GM18526 (cell line): ENCODE measurements around the gene SLC27A5.

Experiments used
- POLR2A ChIP-seq: IDR thresholded peaks from 3 replicates; pipeline ENCODE4 v1.6.1; 2011; ENCODE audit not compliant: insufficient read length; ENCODE audit errors: extremely low read depth

SLC27A5 gene

GRCh38 chr19:58482372-58482771, 29.4 kb downstream of the SLC27A5 start:
- TF ChIP-seq POLR2A, result no peak

- no peak for TF ChIP-seq POLR2A
Measured at GRCh38 chr19:58480831-58481230, 31.0 kb downstream of the SLC27A5 start.

DNA sequence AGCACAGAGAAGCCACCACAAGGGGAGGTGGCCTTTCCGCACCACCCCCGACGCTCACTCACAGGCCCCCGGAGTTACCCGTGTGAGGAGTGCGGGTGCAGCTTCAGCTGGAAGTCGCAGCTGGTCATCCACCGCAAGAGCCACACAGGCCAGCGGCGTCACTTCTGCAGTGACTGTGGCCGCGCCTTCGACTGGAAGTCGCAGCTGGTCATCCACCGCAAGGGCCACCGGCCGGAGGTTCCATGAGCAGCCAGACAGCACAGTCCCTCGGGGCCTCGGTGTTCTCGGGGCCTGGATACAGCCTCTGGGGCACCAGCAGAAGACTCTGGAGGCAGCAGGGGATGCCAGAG, 31.3 kb downstream of the SLC27A5 start:
- TF ChIP-seq POLR2A, result no peak

- no peak for TF ChIP-seq POLR2A
Measured at GRCh38 chr19:58479736-58480480, 31.9 kb downstream of the SLC27A5 start.

GRCh38 chr19:58479303-58479702, 32.5 kb downstream of the SLC27A5 start:
- TF ChIP-seq POLR2A, result no peak

DNA sequence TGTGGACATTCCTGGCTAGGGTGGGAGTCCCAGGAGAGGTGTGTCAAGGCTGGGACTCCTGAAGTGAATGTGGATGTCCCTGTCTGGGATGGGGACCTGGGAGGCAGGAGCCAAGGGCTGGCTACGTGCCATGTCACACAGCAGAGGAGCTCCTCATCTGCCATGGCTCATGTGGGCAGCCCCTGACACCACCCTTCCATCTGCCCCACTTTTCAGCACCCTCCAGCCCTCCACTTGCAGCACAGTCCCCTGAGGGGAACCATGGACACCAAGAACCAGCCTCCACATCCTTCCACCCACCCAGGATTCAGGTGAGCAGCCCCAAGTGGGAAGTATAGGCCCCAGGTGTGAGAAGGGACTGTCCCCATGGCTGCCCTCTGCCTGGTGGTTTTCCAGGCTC, 33.9 kb downstream of the SLC27A5 start:
- TF ChIP-seq POLR2A, result no peak

- TF ChIP-seq POLR2A, result no peak
Measured at GRCh38 chr19:58477130-58477529, 34.7 kb downstream of the SLC27A5 start.

GRCh38 chr19:58476498-58477015, 35.2 kb downstream of the SLC27A5 start:
- TF ChIP-seq POLR2A, result no peak

DNA sequence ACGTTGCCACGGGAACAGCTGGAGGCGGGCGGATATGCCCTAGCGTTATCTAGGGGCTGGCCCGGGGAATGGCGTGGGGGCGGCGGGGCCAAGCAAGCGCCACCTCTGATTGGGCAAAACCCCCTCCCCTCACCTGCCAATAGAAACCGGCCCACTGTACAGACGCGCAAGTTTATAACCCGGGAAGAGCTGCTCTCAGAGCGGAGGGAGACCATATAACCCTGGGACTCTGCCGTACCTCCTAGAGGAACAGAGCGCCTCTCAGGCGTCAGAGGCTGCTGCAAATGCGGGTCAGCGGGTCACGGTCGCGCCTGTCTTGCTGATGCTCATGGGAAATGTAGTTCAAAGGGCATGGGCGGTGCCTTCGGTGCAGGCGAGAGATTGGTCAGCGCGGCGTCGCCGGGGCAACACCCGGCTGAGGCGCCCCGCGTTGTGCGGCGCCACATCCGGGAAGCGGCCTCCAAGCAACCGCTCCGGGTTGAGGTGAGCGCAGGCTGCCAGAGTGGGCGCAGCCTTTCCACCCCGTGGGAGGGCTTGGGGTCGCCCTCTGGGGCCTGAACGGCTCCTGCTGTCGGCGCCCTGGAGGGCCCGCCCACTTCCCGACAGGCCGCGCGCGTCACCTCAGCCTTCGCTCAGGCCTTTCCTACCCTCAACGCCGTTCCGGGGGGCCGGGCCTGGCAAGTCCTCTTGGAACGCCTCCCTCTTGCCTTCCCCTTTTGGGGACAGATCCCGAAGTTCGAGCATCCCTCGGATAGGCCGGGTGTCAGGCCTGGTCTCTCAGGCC, 35.9 kb downstream of the SLC27A5 start, which contains the start of gene ZNF446:
Gene ZNF446, plus strand, starts transcription at position 639 of the 784 bp plus-strand sequence. CDS start 867 bp downstream, outside the sequence.
- TF ChIP-seq POLR2A, result peak; percentile 48

- TF ChIP-seq POLR2A, result no peak
Measured at GRCh38 chr19:58474997-58475713, 36.6 kb downstream of the SLC27A5 start.

- no peak for TF ChIP-seq POLR2A
Measured at GRCh38 chr19:58474291-58474996, 37.3 kb downstream of the SLC27A5 start.

- no peak for TF ChIP-seq POLR2A
Measured at GRCh38 chr19:58473775-58474174, 38.0 kb downstream of the SLC27A5 start.

GRCh38 chr19:58471736-58472135, 40.1 kb downstream of the SLC27A5 start:
- no peak for TF ChIP-seq POLR2A

- no peak for TF ChIP-seq POLR2A
Measured at GRCh38 chr19:58469241-58470013, 42.4 kb downstream of the SLC27A5 start.
